ENCODE data around the gene NR2E1. TPM values are rescaled to one million over a fixed set of nuclear protein-coding genes. Genes with fewer than 3 reads are reported as not detected.

The NR2E1 gene
- total RNA-seq, 1 experiment from 2014 or later: 1.4 TPM

- no peaks in the 10 kb centered on the region for H3K9me3 ChIP-seq
- H3K4me3 ChIP-seq (ENCODE audit: low read depth, low read length): no peak overlapping the region
- no peaks in the 10 kb centered on the region for H3K27me3 ChIP-seq (replicated peaks; ENCODE audit: control insufficient read depth, insufficient read depth, low read length)
- no peaks in the 10 kb centered on the region for H3K4me1 Mint-ChIP-seq (ENCODE audit: low read depth, unreplicated experiment)
- DNase-seq: no peak
- intact Hi-C loops (cut with micrococcal nuclease; ENCODE audit: unreplicated experiment): loop anchor here (10.0 kb wide), 1 partner anchor 320 kb away; no protein-coding TSS in a partner anchor
- TF ChIP-seq, protein P1, sequence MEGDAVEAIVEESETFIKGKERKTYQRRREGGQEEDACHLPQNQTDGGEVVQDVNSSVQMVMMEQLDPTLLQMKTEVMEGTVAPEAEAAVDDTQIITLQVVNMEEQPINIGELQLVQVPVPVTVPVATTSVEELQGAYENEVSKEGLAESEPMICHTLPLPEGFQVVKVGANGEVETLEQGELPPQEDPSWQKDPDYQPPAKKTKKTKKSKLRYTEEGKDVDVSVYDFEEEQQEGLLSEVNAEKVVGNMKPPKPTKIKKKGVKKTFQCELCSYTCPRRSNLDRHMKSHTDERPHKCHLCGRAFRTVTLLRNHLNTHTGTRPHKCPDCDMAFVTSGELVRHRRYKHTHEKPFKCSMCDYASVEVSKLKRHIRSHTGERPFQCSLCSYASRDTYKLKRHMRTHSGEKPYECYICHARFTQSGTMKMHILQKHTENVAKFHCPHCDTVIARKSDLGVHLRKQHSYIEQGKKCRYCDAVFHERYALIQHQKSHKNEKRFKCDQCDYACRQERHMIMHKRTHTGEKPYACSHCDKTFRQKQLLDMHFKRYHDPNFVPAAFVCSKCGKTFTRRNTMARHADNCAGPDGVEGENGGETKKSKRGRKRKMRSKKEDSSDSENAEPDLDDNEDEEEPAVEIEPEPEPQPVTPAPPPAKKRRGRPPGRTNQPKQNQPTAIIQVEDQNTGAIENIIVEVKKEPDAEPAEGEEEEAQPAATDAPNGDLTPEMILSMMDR (IDR thresholded peaks at IDR 0.05; ENCODE audit: insufficient read depth in 1 of 2, low read depth in 1 of 2, low read length in 1 of 2, severe bottlenecking in 1 of 2, unreplicated experiment in 1 of 2): no peak
- no peaks in the 10 kb centered on the region for H3K36me3 Mint-ChIP-seq (ENCODE audit: insufficient read depth, unreplicated experiment)
- peak overlapping the region; percentile 72 for H3K4me3 Mint-ChIP-seq (ENCODE audit: unreplicated experiment)
- H3K36me3 ChIP-seq (ENCODE audit: control insufficient read depth, insufficient read depth, low read length): no peaks in the 10 kb centered on the region
- H3K4me1 ChIP-seq: no peaks in the 10 kb centered on the region
- ChIA-PET POLR2A (no interaction called here), CTCF (interaction anchor here (1.2 kb wide), 1 partner anchor 40 kb away, joined by 3 read pairs; no protein-coding TSS in a partner anchor)
- H3K27me3 Mint-ChIP-seq (ENCODE audit: insufficient read depth, unreplicated experiment): no peaks in the 10 kb centered on the region
- BruUV-seq (replicated peaks): no TSS peak
- H3K9me3 Mint-ChIP-seq (ENCODE audit: unreplicated experiment): no peaks in the 10 kb centered on the region
- no peak overlapping the region for H3K27ac Mint-ChIP-seq (ENCODE audit: unreplicated experiment)
Observed at GRCh38 chr6:108174371-108175175, 8.8 kb downstream of the NR2E1 start.

GRCh38 chr6:108175176-108175591 is 9.4 kb downstream of the NR2E1 start:
- no peaks in the 10 kb centered on the region for H3K36me3 Mint-ChIP-seq (ENCODE audit: insufficient read depth, unreplicated experiment)
- peak overlapping the region; percentile 72 for H3K4me3 Mint-ChIP-seq (ENCODE audit: unreplicated experiment)
- BruUV-seq (replicated peaks): no TSS peak
- H3K4me1 Mint-ChIP-seq (ENCODE audit: low read depth, unreplicated experiment): no peaks in the 10 kb centered on the region
- intact Hi-C loops (cut with micrococcal nuclease; ENCODE audit: unreplicated experiment): loop anchor here (10.0 kb wide), 1 partner anchor 320 kb away; no protein-coding TSS in a partner anchor
- H3K27me3 Mint-ChIP-seq (ENCODE audit: insufficient read depth, unreplicated experiment): no peaks in the 10 kb centered on the region
- Histone ChIP-seq H3K27me3 (replicated peaks; ENCODE audit: control insufficient read depth, insufficient read depth, low read length) (no peaks in the 10 kb centered on the region), H3K9me3 (no peaks in the 10 kb centered on the region), H3K4me3 (ENCODE audit: low read depth, low read length) (peak overlapping the region; percentile 37), H3K4me1 (no peaks in the 10 kb centered on the region), H3K36me3 (ENCODE audit: control insufficient read depth, insufficient read depth, low read length) (no peaks in the 10 kb centered on the region)
- H3K27ac Mint-ChIP-seq (ENCODE audit: unreplicated experiment): no peak overlapping the region
- H3K9me3 Mint-ChIP-seq (ENCODE audit: unreplicated experiment): no peaks in the 10 kb centered on the region
- ChIA-PET CTCF (interaction anchor here (1.0 to 1.2 kb wide), 2 partner anchors 41 to 317 kb away, joined by 3 read pairs; no protein-coding TSS in a partner anchor), POLR2A (no interaction called here)
- no peak for DNase-seq
- TF ChIP-seq, protein P1 (IDR thresholded peaks at IDR 0.05; ENCODE audit: insufficient read depth in 1 of 2, low read depth in 1 of 2, low read length in 1 of 2, severe bottlenecking in 1 of 2, unreplicated experiment in 1 of 2): no peak

- no TSS peak for BruUV-seq (replicated peaks)
- H3K4me3 ChIP-seq (ENCODE audit: low read depth, low read length): peak overlapping the region; percentile 37
Observed at GRCh38 chr6:108175592-108176279, 9.9 kb downstream of the NR2E1 start.

More at GRCh38 chr6:108175592-108176279, 9.9 kb downstream of the NR2E1 start:
- H3K4me1 Mint-ChIP-seq (ENCODE audit: low read depth, unreplicated experiment): no peaks in the 10 kb centered on the region
- H3K9me3 Mint-ChIP-seq (ENCODE audit: unreplicated experiment): no peaks in the 10 kb centered on the region
- ChIA-PET POLR2A (no interaction called here), CTCF (interaction anchor here (0.6 to 1.2 kb wide), 3 partner anchors 17 to 316 kb away, joined by 3 read pairs; no protein-coding TSS in a partner anchor)
- Histone ChIP-seq H3K27me3 (replicated peaks; ENCODE audit: control insufficient read depth, insufficient read depth, low read length) (no peaks in the 10 kb centered on the region), H3K4me1 (no peaks in the 10 kb centered on the region), H3K36me3 (ENCODE audit: control insufficient read depth, insufficient read depth, low read length) (no peaks in the 10 kb centered on the region), H3K9me3 (no peaks in the 10 kb centered on the region)
- no peaks in the 10 kb centered on the region for H3K36me3 Mint-ChIP-seq (ENCODE audit: insufficient read depth, unreplicated experiment)
- intact Hi-C loops (cut with micrococcal nuclease; ENCODE audit: unreplicated experiment): loop anchor here (10.0 kb wide), 1 partner anchor 319 kb away; no protein-coding TSS in a partner anchor
- no peaks in the 10 kb centered on the region for H3K27me3 Mint-ChIP-seq (ENCODE audit: insufficient read depth, unreplicated experiment)
- DNase-seq: peak in 1 of 2 experiments; percentile 36
- peak overlapping the region; percentile 72 for H3K4me3 Mint-ChIP-seq (ENCODE audit: unreplicated experiment)
- TF ChIP-seq, protein P1 (IDR thresholded peaks at IDR 0.05; ENCODE audit: insufficient read depth in 1 of 2, low read depth in 1 of 2, low read length in 1 of 2, severe bottlenecking in 1 of 2, unreplicated experiment in 1 of 2): peak in 1 of 2 experiments; percentile 15
- no peak overlapping the region for H3K27ac Mint-ChIP-seq (ENCODE audit: unreplicated experiment)

All from Caco-2 (cell line).